BLaER1 (cell line): ENCODE data around the gene NPDC1.

Experiments
- H3K27ac ChIP-seq: shearing (Covaris generic); formaldehyde crosslinking; 2 replicates; pipeline ENCODE4 v1.8.1; 2022
- H3K27me3 ChIP-seq: shearing (Covaris generic); formaldehyde crosslinking; 2 replicates; pipeline ENCODE4 v1.8.1; 2022
- H3K36me3 ChIP-seq: shearing (Covaris generic); formaldehyde crosslinking; 2 replicates; pipeline ENCODE4 v1.8.1; 2022
- H3K4me1 ChIP-seq: shearing (Covaris generic); formaldehyde crosslinking; 2 replicates; pipeline ENCODE4 v1.8.1; 2022
- H3K4me2 ChIP-seq: shearing (Covaris generic); formaldehyde crosslinking; 2 replicates; pipeline ENCODE4 v1.8.1; 2022
- H3K4me3 ChIP-seq: shearing (Covaris generic); formaldehyde crosslinking; 2 replicates; pipeline ENCODE4 v1.8.1; 2022
- H3K9ac ChIP-seq: shearing (Covaris generic); formaldehyde crosslinking; 2 replicates; pipeline ENCODE4 v1.8.1; 2022
- H3K9me3 ChIP-seq: shearing (Covaris generic); formaldehyde crosslinking; 2 replicates; pipeline ENCODE4 v1.8.1; 2022
- H4K20me1 ChIP-seq: shearing (Covaris generic); formaldehyde crosslinking; 2 replicates; pipeline ENCODE4 v1.8.1; 2022
- Cebpa-rat ChIP-seq: shearing (Covaris generic); IDR thresholded peaks from 2 replicates; pipeline ENCODE4 v1.8.1; 2022

NPDC1 gene

DNA sequence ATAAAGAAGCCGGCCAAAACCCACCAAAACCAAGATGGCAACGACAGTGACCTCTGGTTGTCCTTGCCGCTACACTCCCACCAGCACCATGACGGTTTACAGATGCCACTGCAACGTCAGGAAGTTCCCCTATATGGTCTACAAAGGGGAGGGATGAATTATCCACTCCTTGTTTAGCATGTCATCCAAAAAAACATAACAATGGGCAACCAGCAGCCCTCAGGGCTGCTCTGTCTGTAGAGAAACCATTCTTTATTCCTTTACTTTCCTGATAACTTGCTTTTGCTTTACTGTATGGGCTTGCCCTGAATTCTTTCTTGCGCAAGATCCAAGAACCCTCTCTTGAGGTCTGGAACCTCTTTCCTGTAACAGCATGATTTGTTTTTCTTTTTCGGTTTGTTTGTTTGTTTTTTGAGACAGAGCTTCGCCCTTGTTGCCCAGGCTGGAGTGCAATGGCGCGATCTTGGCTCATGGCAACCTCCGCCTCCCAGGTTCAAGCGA is 29.3 kb upstream of the NPDC1 start:
- H3K27ac ChIP-seq: peak overlapping the region; percentile 58
- H3K4me3 ChIP-seq: no peak overlapping the region
- H3K36me3 ChIP-seq: peaks cover 16% of the 10 kb centered on the region
- H4K20me1 ChIP-seq: peaks cover 23% of the 10 kb centered on the region
- no peak overlapping the region for H3K9ac ChIP-seq
- no peaks in the 10 kb centered on the region for H3K9me3 ChIP-seq
- peaks cover 69% of the 10 kb centered on the region for H3K4me1 ChIP-seq
- peak; percentile 86 for TF ChIP-seq Cebpa-rat
- no peaks in the 10 kb centered on the region for H3K27me3 ChIP-seq
- peak overlapping the region; percentile 82 for H3K4me2 ChIP-seq

GRCh38 chr9:137074657-137075274 is 28.8 kb upstream of the NPDC1 start:
- Histone ChIP-seq H3K27me3 (no peaks in the 10 kb centered on the region), H3K4me1 (peaks cover 64% of the 10 kb centered on the region), H3K4me3 (no peak overlapping the region), H3K27ac (peak overlapping the region; percentile 58), H3K4me2 (peak overlapping the region; percentile 82), H3K36me3 (peaks cover 12% of the 10 kb centered on the region; the same call in 1 of the 2 replicates), H3K9ac (peak overlapping the region; percentile 29; the same call in 1 of the 2 replicates), H3K9me3 (no peaks in the 10 kb centered on the region), H4K20me1 (peaks cover 22% of the 10 kb centered on the region)
- no peak for TF ChIP-seq Cebpa-rat

DNA sequence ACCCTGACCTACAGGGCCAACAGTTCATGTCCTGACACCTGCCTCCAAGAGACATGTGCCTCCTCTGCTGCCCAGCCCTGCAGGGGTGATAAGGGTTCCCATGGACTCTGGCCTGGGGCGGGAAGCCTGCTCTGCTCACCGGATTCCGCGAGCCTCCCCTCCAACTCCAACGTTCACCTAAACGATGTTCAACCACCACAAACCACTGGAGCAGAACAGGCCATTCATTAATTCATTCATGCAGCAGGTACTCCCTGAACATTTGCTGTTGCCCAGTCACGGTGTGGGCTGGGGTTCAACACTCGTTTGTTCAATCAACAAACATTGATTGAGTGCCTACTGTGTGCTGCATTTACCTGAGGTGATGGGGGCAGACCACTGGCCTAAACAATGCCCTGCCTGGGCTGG is 28.0 kb upstream of the NPDC1 start:
- H3K36me3 ChIP-seq: 0 out of 2 replicates have a peak, but pooled peaks cover 6% of the 10 kb centered on the region
- peaks cover 22% of the 10 kb centered on the region for H4K20me1 ChIP-seq
- no peak overlapping the region for H3K9ac ChIP-seq
- TF ChIP-seq Cebpa-rat: no peak
- peak overlapping the region; percentile 82 for H3K4me2 ChIP-seq
- H3K27me3 ChIP-seq: no peaks in the 10 kb centered on the region
- H3K27ac ChIP-seq: no peak overlapping the region
- H3K9me3 ChIP-seq: no peaks in the 10 kb centered on the region
- H3K4me1 ChIP-seq: peaks cover 64% of the 10 kb centered on the region
- no peak overlapping the region for H3K4me3 ChIP-seq

GRCh38 chr9:137071282-137071681 is 25.3 kb upstream of the NPDC1 start:
- Histone ChIP-seq H3K9me3 (no peaks in the 10 kb centered on the region), H3K27me3 (no peaks in the 10 kb centered on the region), H3K4me3 (peak overlapping the region; percentile 82), H3K9ac (peak overlapping the region; percentile 79), H3K4me2 (peak overlapping the region; percentile 100), H3K4me1 (peaks cover 66% of the 10 kb centered on the region), H3K27ac (peak overlapping the region; percentile 86), H4K20me1 (peaks cover 39% of the 10 kb centered on the region), H3K36me3 (peaks cover 9% of the 10 kb centered on the region)
- TF ChIP-seq Cebpa-rat: no peak

DNA sequence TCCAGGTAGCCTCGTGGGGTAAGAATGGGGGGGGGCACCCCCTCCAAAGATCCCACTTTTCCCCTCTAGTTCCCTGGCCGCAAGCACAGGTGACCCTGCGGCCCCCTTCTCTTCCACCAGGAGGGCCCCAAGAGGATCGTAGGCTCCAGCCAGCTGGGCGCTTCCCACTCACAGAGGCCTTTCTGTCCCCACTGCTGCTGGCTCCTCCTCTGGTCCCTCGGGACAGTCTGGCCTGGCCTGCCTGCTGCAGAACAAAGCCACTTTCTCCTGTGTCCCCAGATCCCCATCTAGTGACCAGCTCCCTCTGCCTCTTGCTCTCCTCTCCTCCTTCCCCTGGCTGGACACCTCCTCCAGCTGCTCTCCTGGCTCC is 24.9 kb upstream of the NPDC1 start:
- Histone ChIP-seq H3K4me2 (peak overlapping the region; percentile 100), H4K20me1 (peaks cover 43% of the 10 kb centered on the region), H3K9me3 (no peaks in the 10 kb centered on the region), H3K4me1 (peaks cover 66% of the 10 kb centered on the region), H3K27ac (peak overlapping the region; percentile 86), H3K36me3 (peaks cover 13% of the 10 kb centered on the region), H3K4me3 (peak overlapping the region; percentile 82), H3K9ac (peak overlapping the region; percentile 79), H3K27me3 (no peaks in the 10 kb centered on the region)
- TF ChIP-seq Cebpa-rat: no peak

DNA sequence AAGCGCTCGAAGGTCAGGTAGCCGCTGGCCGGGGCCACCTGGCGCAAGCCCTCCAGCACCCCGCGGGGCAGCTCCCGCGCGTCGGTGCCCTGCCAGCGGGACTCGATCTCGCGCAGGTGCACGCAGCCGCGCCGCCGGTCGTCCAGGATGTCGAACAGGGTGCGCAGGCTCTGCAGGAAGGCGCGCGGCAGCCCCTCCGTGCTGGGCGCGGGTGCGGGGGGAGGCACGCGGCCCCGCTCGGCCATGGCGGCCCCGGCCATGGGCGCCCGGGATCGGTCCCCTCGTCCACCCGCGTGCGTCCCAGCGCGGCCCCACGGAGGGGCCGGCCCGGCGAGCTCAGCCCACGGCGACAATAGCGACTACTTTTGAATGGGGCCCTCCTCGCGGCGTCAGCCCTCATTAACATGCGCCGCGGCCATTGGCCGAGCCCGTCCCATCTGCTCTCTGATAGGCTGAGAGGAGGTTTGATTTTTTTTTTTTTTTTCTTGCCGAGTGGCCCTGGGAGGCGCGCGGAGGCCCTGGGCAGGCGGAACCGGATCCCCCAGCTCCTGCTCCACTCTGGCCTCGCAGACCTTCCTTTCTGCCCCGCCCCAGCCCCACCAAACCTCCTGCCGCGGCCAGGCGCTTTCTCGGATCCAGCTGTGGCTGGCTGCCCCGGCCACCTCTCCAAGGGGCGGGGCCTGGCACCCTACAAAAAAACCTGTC is 24.4 kb upstream of the NPDC1 start, which contains the start of gene SAPCD2:
Gene SAPCD2 (minus strand): TSS at position 357 of the 705 bp plus-strand sequence. CDS start 97 bp downstream, at position 260.
- Histone ChIP-seq H3K4me3 (peak within 1 kb of the TSS; percentile 82), H4K20me1 (peaks cover 48% of the 10 kb centered on the region), H3K4me2 (peak within 1 kb of the TSS; percentile 100), H3K4me1 (peaks cover 62% of the 10 kb centered on the region), H3K27me3 (no peaks in the 10 kb centered on the region), H3K9ac (peak within 1 kb of the TSS; percentile 79), H3K36me3 (peaks cover 18% of the 10 kb centered on the region), H3K9me3 (no peaks in the 10 kb centered on the region), H3K27ac (peak within 1 kb of the TSS; percentile 86)
- TF ChIP-seq Cebpa-rat: no peak

DNA sequence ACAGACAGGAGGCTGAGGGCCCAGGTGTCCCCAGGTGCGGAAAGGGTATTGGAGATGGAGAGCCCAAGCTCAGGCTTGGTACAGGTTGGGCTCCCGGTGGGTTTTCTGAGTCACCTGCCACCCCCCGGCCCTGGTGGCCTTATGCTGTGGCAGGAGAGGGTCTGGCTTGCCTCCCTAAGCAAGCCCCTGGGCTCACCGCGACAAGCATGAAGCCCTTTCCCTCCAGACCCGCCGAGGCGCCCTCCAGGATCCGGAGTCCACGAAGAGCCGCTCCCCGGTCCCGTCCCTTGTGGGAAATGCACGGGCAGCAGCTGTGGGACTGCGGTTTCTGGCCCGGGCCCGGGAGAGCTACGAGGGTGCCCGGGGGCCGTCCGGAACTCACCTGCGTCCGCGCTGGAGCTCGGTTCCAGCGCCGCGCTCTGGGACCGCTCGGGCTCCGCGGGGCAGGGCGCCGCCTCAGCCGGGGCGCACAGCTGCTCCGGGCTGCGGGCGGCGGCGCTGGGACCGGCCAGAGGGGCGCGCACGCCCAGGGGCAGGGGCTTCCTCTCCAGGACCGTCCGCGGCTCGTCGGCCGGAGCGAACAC is 23.6 kb upstream of the NPDC1 start:
- Histone ChIP-seq H3K4me1 (peaks cover 55% of the 10 kb centered on the region), H3K9me3 (no peaks in the 10 kb centered on the region), H3K27me3 (no peaks in the 10 kb centered on the region), H4K20me1 (peaks cover 56% of the 10 kb centered on the region), H3K36me3 (peaks cover 26% of the 10 kb centered on the region), H3K27ac (peak overlapping the region; percentile 86), H3K9ac (peak overlapping the region; percentile 79), H3K4me2 (peak overlapping the region; percentile 100), H3K4me3 (peak overlapping the region; percentile 82)
- TF ChIP-seq Cebpa-rat: no peak

- Histone ChIP-seq H4K20me1 (peaks cover 63% of the 10 kb centered on the region), H3K4me3 (peak overlapping the region; percentile 82), H3K9ac (peak overlapping the region; percentile 79), H3K36me3 (peaks cover 33% of the 10 kb centered on the region), H3K27ac (peak overlapping the region; percentile 86), H3K9me3 (no peaks in the 10 kb centered on the region), H3K4me2 (peak overlapping the region; percentile 100), H3K4me1 (peaks cover 47% of the 10 kb centered on the region), H3K27me3 (no peaks in the 10 kb centered on the region)
- no peak for TF ChIP-seq Cebpa-rat
Observed at GRCh38 chr9:137068539-137069507, 22.8 kb upstream of the NPDC1 start.
